Central memory CD4-positive, alpha-beta T cell (primary cell): ENCODE measurements around the gene HS3ST3B1.

Experiments used
- DNase-seq: peaks from one replicate; pipeline ENCODE4 v3.0.0; 2022

Gene HS3ST3B1

DNA sequence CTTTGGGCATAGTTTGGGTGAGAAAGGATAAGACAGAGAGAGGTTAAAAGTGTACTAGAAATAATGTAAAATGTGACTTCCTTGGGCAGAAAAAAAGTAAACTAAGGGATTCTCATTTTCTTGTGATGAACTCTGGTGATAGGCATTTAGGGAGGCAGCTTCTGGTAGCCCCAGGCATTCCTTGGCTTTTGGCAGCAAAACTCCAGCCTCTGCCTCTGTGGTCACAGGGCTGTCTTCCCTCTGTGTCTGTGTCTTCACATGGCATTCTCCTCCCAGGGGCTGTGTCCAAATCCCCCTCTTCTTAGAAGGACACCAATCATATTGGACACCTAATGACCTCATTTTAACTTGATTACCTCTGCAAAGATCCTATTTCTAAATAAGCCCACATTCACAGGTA is 54.7 kb downstream of the HS3ST3B1 start:
- DNase-seq, result no peak

DNA sequence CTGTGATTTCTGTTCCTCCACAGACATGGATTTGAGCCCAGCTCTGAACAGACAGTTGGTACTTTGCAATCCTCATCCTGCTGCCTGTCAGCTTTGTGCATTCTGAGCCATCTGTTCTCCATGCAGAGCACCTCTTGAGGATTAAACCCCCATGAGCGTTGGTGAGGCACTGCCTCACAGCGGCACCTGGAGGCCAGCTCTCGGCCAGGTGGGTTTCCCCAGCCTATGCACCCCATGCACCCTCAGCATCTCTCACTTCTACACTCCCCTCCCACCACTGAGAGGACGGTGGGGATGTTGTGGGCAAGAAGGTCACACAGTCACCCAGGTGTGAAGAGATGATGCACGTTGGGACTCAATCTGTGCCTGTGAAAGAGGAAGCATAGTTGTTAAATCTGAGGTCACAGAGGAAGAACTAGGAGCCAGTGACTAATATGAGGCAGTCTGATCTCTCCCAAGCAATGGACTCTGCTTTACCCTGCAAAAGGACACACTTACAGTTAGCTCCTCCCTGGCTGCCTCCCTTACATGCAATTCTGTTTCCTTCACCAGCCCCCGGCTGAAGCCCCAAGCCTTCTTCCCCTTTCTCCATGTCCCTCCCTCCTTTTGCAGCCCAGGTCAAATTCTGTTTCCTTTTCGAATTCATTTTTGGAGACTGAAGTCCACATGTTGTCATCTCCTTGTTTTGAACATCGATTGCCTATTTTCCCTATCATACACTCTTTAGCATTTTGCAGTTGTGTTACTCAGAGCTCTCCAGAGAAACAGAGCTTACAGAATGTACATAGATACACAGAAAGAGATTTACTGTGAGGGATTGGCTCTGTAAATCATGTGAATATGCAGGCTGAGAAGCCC is 58.5 kb downstream of the HS3ST3B1 start:
- no peak for DNase-seq

GRCh38 chr17:14360856-14361255 is 60.0 kb downstream of the HS3ST3B1 start:
- DNase-seq, result no peak

DNA sequence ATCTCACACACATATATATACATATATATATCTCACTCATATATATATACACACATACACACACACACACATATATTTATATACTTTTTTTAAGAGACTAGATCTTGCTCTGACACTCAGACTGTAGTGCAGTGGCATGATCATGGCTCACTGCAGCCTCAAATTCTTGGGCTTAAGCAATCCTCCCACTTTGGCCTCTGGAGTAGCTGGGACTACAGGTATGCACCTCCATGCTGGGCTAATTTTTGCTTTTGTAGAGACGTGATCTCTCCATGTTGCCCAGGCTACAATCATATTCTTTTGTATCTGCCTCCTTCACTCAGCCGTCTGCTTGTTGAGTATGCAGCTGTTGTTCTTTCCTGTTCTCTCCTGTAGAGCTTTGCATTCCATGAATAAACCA is 60.6 kb downstream of the HS3ST3B1 start:
- no peak for DNase-seq

DNA sequence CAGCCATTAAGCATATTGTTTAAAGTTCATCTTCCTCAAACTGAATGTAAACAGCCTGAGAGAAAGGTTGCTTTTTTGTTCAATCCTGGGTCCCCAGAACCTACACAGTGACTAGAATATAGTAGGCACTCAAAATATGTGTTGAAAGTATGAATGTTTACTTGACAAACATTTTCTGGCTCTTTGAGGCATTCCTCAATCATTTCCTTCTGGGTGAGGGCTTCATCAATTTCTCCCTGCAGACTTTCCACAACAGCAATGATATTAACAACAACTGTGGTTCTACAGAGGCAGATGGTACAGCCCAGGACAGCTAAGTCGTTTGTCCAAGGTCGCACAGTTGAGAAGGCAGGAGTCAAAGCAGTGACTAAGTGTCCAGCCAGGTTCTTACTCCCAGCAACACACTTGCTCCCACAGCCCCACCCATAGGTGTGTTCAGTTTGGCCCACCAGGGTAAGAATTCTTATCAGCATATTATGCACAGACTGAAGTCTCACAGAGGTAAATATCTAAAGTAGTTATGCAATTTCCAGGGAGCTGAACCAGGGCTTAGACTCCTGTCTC is 61.1 kb downstream of the HS3ST3B1 start:
- DNase-seq, result no peak

DNA sequence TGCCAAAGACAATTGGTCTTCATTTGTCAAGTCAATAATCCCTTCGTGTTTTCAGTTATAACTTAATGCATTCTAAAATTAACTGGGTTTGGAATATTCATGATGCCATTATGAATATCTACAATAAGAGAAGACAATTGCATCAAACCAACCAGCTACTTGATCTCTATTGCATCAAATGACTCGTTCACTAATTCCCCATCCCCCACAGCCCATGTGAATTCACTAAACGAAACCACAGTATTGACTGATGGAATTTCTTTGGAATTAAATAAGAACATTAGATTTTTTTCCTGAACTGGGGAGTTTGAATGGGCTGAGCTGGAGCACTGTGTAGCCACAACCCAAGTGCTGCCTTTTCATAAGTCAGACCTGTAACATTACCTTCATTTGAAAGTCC is 65.3 kb downstream of the HS3ST3B1 start:
- DNase-seq, result no peak

GRCh38 chr17:14372461-14372860 is 71.6 kb downstream of the HS3ST3B1 start:
- DNase-seq, result no peak

GRCh38 chr17:14372905-14373613 is 72.2 kb downstream of the HS3ST3B1 start:
- no peak for DNase-seq

DNA sequence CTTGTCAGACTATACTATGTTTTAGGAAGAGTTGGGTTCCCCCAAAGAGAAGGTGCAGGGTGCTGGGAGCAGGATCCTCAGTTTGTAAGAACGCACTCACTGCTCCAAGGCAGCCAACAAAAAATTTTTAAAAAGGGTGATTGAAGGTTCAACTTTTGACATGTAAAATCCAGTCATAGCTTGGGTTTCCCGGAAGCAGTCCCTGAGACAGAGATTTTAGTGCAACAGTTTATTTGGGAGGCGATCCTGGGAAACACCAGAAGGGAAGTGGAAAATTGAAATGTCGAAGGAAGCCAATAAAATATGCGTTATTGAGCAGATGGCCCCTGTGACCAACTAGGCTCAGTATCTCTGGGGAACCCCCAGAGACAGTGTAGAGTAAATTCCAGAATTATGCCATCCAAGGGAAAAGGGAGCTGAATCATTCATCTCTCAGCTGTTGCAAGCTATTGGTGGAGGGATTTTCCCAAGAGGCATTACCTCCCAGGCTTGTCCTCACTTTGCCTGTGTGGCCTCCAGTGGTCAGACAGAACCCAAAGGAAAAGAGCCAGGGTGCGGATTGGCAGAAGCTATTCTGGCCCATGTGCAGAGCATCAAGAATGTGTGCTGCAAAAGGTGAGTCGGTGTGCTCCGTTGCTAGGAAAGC is 72.9 kb downstream of the HS3ST3B1 start:
- DNase-seq, result no peak

GRCh38 chr17:14374268-14374667 is 73.4 kb downstream of the HS3ST3B1 start:
- DNase-seq, result no peak

GRCh38 chr17:14376666-14377065 is 75.8 kb downstream of the HS3ST3B1 start:
- no peak for DNase-seq

GRCh38 chr17:14381606-14382005 is 80.7 kb downstream of the HS3ST3B1 start:
- no peak for DNase-seq

DNA sequence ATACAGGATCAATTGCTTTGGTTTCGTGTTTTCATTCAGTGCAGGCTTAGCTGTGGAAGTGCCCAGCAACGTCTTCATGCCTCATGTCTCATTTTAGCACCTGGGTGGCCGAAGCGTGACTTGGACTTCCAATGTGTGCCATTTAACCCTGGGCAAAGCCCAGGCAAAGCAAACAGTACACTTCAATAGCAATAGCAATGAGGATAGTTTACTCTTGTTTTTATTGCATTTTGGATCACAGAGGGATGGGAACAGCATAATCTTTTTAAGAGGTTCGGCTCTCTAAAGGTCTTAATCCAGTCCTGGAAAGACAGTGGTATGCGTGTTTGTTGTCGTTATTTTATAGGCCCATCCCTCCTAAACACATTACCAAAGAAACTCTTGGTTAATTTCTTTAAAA is 86.2 kb downstream of the HS3ST3B1 start:
- no peak for DNase-seq

GRCh38 chr17:14389681-14390080 is 88.8 kb downstream of the HS3ST3B1 start:
- no peak for DNase-seq

GRCh38 chr17:14393723-14394122 is 92.8 kb downstream of the HS3ST3B1 start:
- no peak for DNase-seq

DNA sequence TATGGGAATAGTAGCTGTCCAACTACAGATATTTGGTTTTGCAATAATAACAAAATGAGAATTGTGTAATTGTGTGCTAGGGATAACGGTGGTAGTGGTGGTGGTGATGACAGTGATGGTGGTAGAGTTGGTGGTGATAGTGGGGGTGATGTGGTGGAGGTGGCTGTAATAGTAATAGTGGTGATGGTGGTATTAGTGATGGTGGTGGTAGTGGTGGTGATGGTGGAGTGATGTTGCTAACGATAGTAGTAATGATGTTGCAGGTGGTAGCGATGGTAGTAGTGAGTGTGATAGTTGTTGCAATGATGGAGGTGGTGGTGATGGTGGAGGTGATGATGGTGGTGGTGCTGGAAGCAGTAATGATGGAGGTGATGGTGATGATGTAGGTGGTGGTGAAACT is 94.4 kb downstream of the HS3ST3B1 start:
- no peak for DNase-seq

DNA sequence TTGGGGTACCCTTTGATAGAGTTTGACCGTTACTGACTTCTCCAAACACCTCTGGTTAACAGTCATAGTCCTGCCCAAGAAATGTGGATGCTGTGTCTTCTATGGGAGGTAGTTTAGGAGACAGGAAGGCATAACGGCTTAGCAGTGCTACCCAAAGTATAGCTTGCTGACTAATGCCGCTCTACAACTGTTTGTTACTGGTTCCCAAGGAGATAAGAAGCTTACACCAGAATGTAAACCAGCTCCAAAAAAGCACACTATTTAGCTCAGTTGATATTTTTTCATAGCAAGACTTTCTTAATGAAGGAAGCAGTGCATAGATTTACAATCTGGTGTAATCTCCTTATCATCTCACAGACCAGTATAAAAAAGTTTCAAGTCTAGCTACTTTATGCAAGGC is 95.7 kb downstream of the HS3ST3B1 start:
- DNase-seq, result no peak

GRCh38 chr17:14398766-14399165 is 97.9 kb downstream of the HS3ST3B1 start:
- no peak for DNase-seq
